HG02884 (cell line): ENCODE measurements around the gene ACSBG1.

Source experiments
- ATAC-seq: cut with Tn5 transposase; IDR thresholded peaks from one replicate; pipeline ENCODE4 v1.9.1; 2021; ENCODE audit warnings: mild to moderate bottlenecking, moderate library complexity; ENCODE audit not compliant: unreplicated experiment

The ACSBG1 gene

DNA sequence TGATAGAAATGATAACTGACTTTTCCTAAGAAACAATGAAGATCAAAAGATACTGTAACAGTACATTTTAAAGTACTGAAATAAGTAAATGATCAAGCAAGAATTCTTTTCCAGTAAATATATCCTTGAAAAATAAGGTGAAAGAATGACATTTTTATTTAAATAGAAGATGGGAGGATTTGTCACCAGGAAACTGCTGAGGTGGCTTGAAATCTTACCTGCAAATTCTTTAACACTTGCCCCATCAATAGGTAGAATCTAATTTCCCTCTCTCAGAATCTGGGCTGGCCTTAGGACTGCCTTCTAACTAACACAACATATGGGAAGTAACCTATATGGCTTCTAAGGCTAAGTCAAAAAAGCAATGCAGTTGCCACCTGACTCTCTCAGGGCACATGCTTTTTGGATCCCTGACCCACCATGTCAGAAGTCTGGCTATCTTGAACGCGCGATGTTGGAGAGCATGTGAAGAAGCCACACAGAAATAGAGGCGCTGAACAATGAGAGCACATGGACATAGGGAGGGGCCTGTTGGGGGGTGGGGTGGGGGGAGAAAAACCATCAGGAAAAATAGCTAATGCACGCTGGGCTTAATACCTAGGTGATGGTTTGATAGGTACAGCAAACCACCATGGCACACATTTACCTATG lies 11.5 kb downstream of the ACSBG1 start:
- no peak for ATAC-seq

DNA sequence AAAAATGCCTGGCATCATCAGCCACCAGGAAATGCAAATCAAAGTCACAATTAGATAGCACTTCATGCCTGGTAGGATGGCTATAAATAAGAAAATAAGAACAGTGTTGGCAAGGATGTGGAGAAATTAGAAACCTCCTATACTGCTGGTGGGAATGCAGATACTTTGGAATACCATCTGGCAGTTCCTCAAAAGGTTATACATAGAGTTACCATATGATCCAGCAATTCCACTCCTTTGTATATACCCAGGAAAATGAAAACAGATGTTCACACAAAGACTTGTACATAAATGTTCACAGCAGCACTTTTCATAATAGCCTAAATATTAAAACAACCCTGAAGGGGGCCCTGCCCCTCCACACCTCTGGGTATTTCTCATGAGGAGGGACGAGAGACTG lies 13.7 kb downstream of the ACSBG1 start:
- no peak for ATAC-seq

DNA sequence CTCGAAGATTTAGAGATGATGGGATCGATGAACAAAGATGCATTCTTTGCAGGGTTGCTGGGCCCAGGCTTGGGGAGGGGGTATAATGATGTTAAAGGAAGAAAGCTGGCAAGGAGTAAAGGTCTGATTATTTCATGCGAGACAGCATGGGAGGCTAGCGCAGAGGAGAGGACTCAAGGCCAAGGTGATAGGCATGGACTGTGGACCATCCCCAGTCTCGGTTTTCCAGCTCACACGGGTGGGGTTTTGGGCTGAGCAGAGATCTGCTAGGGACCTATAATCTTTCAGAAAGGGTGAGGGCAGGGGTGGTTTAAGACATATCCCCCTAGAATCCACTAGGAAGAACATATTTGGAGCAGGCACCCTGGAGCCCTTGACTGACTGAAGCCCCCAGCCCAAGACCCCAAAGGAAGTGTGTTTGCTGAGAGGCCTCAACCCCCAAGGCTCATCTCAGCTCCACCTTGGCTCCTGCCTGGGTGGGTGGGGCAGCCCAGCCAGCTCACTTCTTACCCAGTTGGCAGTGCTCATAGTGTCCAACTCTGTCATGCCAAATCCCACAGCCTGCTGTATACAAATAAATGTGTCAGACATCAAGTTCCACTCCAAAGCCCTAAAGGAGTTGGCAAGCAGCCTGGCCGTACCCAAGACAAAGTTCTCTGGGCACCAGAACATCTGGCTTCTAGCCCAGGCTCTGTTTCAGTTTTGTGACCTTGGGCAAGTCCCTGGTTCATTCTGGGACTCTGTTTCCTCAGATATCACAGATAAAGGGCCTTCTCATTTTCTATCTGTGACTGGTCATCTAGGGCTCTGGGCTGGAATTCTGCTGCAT lies 17.9 kb downstream of the ACSBG1 start:
- no peak for ATAC-seq

DNA sequence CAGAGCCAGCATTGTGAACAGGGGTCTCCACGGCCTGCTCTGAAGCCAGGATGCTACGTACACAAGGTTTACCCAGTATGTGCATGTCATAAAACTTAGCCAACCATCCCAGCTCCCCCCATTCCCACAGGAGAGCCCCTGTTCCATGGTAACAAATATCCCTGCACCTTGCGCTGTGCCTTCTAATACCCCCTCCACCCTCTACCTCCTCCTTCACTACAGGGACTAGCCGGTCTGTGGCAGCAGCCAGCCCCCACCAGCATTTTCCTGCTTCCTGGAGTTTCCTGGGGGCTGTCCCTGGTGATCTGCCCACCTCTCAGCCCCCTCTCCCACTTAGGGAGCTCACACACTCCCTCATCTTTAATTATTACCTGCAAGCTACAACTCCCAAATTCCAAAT lies 20.4 kb downstream of the ACSBG1 start:
- no peak for ATAC-seq

DNA sequence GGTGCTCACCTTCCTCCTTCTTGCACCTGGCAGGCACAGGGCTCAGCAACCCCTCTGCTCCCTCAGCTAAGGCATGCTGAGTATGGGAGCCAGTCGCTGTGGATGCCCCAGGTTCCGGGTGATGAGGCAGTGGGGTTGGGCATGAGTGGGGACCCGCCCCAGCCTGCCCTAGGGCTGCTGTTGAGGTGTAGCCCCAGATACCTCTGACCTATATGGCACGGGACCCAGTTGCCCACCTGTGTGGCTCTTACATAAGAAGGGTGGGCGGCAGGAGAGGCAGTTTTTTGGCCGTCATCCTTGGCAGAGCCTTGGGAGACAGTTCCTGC lies 21.0 kb downstream of the ACSBG1 start:
- ATAC-seq, result no peak

DNA sequence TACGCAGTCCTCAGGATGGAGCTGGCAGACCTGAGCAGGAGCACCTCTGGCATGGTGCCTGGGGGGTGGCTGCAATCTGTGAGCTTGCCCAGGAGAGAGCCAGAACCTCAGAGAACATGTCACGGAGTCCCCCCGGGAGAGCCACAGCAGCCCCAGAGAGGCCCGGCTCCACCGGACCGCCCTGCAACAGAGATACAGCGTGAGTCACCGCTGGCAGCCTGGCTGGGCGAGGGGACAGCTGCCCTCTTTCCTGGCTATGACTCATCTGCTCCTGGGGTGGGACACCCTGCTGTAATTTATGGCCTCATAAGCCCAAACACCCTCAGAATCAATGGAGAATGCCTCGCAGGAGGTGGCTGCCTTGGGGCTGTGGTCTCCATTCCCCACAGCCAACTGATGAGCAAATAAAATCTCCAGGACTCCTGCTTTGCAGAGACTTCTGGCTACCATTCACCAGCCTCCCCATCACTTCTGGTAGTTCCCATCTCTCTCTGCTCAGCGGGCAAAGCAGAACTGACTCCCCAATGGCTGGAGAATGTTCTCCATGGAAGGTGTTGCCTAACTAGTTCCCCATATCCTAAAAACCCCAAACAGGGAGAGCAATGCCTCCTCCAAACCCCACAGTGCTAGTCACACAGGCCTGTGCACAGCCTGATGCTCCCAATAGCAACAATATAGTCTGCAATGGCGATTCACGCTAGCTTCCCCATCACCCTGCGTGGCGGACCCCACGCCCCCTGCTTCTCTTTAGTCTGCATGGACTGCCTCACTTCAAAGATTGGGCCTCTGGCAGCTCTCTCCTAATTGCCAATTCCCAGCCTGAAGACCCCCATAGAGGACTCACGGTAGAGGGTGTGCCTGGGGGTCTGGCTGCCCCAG lies 21.6 kb downstream of the ACSBG1 start:
- ATAC-seq, result no peak

DNA sequence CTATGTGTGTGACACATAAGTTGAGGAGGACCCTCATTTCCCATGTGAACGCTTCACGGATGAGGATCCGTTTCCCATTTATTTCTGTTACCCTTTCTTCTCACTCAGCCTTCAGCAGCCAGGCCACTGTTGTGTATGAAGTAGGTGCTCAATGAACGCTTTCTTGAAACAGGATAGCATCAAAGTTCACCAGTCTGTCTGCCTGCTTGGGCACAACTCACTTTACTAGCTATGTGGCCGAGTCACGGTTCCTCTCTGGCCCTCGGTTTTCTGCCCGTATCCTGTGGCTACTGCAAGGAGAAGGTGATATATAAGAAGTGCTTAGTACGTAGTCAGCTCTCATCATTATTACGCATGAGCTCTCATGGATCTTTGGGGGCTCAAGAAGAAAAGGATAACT lies 22.4 kb downstream of the ACSBG1 start:
- ATAC-seq, result no peak

DNA sequence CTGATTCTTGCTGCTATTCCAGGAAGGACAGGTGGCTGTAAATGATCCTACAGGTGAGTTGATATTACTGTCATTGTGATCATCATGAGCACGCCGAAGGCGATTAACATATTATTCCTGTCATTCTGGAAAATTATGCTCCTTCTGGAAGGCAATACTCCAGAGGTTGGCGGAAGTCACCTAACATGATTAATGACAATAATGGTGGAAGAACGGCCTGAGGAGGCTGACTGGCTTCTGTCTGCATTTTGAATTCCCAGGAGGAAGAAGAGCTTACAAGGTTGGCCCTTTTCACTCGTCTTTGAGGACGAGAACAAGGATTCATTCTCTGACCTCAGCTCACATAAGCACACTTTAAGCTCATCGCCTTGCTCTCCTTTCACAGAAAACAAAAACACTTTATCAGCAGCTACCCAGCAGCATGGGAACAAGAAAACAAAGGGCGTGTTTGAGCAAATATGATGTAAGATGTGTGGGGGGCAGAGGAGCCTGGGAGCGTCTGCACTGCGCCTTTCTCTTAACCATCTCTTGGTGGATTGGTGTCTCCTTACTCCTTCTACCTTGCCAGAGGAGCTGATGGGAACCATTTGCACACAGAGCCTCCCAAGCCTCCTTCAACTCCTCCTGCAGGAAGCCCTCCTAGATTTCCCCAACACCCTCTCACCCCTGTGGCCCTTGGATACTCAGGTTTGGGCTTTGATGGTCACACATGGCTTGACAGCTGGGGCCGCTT lies 23.0 kb downstream of the ACSBG1 start:
- no peak for ATAC-seq

DNA sequence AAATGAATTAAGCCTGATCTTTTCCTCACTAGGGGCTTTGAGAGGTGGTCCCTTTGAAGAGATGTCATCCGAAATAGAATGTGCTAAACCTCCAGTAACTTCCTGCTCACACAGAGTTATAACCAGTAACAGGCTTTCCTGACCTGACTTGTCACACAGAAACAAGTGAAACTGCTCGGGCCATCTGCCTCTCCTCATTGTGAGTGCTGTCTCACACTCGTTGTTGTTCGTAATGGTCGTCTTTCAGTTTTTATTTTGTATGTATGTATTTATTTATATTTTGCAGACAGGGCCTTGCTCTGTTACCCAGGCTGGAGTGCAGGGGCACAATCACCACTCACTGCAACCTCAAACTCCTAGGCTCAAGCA lies 24.0 kb downstream of the ACSBG1 start:
- no peak for ATAC-seq

DNA sequence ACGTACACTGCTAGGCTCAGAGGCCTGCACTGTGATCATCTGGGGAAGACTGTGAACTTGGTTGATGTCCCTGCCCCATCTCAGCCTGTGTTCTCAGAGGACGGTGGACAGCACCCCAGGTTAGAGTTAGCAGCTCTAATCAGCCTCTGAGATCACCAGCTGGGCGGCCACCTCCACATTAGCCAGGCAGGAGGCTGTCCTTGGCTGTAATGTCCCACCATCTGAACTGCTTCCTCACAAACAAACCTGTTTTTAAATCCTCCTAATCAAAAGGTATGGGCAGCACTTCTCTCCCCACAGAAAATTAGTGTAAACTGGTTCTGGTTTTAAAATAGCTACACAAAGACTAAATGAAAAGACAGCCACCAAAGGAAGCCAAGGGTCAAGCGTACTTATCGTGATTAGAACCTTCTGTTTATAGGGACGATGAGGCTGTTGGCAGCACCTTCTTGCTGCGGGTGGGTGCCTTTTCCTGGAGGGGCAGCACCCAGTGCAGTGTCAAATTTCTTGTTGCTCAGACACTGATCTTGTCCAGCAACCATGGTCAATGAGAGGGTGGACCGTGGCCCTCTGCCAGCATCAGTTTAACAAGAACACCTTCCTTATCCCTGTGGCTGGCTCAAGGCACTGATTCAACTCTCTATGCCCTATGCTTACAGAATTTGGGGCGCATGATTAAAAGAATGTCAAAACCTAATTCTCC lies 24.6 kb downstream of the ACSBG1 start:
- ATAC-seq, result no peak

DNA sequence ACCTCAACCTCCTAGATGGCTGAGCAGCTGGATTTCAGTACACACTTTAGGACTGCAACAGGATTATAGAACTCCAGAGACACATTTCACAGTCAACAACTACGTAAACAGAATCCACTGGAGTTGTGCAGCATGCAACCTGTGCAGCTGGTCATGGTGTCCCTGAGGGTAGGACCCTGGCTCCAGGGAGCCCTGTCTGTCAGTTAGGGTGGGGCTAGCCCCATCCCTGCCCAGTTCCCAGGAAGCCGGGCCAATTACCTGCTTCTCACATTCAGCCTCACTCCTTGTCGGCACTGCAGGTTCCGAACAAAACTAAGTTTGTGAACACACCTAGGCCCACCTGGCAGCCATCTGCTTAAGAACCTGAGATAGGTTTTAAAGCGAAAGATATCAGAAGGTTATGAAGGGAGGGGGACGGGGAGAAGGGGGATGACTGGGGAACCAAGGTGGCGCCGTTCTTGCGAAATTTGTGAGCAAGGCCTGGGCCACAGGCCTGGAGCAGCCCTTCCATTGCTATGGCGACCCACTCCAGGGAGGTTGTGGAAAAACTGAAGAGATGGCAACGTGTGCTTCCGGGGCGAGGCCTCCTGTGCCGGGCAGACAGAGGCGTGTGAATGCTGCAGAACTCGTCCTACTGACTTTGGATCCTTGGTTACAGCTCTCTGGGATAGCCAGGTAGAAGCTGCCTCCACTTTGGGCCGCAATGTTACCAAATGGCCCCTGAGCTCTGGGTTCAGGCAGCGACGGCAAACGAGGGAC lies 25.3 kb downstream of the ACSBG1 start:
- ATAC-seq, result no peak

DNA sequence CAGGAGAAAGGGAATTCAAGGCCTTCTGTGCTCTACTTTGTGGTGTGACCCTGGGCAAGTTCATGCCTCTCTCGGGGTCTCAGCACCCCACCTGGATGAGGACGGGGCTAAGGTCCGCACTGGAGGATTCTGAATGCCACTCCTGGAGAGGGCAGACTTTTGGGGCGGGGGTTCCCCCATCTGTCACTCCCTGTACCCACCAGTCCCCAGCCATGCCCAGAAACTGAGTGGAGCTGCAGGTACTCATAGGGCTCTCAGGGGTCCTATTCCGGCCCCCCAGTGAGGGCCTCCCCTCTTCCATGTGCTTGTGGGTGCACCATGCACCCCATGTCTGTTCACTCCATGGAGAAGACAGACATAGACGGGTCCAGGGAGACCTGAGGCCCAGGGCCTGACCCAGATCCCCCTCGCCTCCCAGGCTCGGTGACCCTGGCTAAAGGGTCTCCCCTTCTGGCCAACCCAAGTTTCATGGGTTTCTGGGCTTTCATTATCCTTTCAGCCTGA lies 26.0 kb downstream of the ACSBG1 start:
- no peak for ATAC-seq

DNA sequence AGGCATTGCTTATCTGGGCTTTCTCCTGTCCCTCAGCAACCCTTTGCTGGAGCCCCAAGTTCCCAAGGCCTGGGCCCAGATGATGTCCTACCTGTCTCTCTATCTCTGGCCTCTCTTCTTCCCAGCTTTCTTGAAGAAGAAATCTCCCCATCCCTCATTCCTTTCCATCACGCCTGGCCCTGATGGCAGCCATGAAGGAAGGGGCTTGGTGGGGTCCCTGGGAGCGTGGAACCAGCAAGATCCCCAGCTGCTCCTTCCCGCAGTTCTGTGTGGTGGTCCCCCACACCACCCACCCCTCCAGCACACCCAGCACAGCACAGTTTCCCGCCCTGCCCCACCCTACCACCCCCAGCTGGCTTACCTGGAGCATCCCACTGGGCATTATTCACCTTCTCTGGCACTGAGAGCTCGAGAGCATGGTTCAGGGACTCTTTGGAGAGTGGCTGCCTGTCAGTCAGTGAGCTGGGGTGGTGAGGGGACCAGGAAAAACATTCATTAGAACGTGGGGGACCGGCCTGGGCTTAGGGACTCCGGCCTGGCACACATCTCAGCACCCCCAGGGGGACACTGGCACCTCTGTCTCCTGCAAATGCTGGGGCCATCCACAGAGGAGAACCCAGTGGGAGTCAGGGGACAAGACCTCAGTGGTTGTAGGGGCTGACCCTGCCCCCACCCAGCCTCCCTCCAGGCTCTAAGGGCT lies 26.6 kb downstream of the ACSBG1 start:
- ATAC-seq, result no peak

DNA sequence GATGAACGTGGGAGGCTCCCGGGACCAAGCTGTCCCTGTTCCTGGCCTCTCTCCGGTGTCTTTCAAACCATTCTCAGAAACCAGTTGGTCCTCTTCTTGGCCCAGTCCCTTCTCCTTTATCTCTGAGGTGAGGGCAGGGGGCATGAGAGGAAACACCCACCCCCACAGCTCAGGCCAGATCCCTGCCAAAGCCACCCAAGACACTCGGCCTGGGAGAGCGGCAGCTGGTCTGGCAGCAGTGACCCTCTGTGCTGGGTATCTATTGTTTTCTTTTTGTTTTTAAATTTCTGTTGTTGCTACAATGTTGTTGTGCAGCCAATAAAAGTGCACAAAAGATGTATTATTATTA lies 27.3 kb downstream of the ACSBG1 start:
- ATAC-seq, result no peak

DNA sequence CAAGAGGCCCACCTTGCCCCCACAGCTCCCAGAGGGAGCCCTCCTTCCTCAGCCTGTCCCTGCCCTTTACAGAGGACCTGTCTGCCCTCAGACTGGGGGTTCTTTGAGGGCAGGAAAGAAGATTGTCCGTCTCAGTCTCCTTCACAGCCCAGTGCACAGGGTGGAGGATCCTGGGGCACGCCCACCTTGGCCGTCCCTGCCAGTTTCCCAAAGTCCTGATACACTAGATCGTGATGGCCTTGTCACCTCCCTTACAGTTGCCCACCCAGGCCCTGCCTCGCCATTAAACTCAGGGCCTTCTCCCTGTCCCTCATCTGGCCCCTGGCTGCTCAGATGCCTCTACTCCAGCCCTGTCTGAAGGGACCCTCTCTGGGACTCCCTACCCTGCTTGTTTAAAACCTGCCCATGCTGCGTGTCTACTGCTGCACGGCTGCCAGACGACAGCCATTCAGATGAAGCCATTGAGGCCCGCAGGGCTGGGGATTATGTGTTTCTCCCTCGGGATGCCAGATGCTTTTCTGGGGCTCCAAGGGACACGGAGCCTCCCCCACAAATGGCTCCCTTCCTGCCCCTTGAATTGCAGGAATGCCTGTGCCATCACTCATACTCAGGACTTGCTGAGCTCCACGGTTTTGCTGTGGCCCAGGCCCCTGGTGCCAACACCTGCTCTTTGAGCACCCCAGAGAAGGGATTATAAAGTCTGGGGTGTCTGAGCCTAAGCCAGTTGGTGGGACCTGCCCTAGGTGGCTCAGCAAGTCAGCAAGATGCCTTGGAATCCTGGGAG lies 27.8 kb downstream of the ACSBG1 start:
- no peak for ATAC-seq

DNA sequence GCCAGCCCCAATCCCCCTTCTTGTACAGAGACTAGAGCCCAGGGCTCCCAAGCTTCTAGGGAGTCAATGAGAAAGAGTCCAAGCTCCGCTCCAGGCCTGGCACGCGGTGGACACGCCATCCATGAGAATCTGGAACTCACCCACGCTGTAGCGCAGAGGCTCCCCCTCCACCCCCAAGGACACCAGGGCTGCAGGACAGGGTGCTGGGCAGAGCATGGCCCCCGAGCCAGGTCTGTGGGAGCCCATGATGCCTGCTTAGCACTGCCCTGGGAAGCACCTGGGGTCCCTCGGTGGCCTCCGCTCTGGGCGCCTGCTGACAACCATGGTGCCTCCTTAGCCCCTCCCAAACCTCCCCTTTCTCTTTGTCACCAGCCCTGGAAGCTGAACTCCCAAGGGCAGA lies 28.5 kb downstream of the ACSBG1 start:
- ATAC-seq, result no peak

DNA sequence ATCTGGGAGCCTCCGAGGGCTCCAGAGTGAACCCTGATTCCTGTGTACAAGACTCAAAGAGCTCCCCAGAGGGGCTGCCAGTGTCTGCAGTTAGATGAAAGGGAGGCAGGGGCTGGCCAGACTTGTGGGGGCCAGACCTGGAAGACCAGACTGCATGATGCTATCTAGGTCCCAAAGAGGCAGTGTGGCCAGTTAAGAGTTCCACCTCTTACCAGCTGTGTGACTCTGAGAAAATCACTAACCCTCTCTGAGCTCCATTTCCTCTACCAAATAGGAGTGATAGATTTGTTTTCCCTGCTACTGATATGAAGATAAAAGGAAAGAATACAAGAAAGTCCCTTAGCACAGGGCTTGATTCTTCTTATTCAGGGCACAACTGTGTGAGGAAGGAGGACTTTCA lies 29.0 kb downstream of the ACSBG1 start:
- ATAC-seq, result no peak
